ENCODE results near the gene OR2T35. TPM values are rescaled to one million over a fixed set of nuclear protein-coding genes. Genes with fewer than 3 reads are reported as not detected.
A peak's percentile ranks its signal among the peaks of the same experiment; 100 is the strongest.

OR2T35 gene
- total and polyA plus RNA-seq, 8 donors, result not detected

DNA sequence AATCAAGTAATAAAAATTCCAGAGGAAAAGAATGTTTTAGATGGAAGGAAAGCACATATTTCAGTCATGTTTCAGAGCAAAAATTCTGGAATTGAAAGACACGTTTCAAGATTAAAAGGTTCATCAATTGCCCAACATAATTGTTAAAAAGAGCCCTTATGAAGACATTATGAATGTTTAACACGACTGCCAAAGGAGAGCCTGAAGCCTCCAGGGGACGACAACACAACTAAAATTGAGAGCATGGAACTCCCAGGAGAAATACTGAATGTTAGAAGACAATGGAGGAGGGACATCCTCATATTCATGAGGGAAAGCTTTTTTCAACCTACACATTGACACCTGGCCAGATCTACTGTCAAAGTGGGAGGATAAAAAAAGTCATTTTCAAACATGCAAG, 26.2 kb downstream of the OR2T35 start:
- 2 to 5% (median 3%) methylated on average over 3 of the region's 3 CpGs for WGBS, 5 donors
- TF ChIP-seq POLR2AphosphoS5 (IDR thresholded peaks at IDR 0.05) (no peak), POLR2A (IDR thresholded peaks at IDR 0.05) (no peak), EP300 (IDR thresholded peaks at IDR 0.05) (no peak)
- TF ChIP-seq, protein P1, sequence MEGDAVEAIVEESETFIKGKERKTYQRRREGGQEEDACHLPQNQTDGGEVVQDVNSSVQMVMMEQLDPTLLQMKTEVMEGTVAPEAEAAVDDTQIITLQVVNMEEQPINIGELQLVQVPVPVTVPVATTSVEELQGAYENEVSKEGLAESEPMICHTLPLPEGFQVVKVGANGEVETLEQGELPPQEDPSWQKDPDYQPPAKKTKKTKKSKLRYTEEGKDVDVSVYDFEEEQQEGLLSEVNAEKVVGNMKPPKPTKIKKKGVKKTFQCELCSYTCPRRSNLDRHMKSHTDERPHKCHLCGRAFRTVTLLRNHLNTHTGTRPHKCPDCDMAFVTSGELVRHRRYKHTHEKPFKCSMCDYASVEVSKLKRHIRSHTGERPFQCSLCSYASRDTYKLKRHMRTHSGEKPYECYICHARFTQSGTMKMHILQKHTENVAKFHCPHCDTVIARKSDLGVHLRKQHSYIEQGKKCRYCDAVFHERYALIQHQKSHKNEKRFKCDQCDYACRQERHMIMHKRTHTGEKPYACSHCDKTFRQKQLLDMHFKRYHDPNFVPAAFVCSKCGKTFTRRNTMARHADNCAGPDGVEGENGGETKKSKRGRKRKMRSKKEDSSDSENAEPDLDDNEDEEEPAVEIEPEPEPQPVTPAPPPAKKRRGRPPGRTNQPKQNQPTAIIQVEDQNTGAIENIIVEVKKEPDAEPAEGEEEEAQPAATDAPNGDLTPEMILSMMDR (IDR thresholded peaks at IDR 0.05), result peak in 4 of 7 experiments; percentile 43 to 60 (median 54)

DNA sequence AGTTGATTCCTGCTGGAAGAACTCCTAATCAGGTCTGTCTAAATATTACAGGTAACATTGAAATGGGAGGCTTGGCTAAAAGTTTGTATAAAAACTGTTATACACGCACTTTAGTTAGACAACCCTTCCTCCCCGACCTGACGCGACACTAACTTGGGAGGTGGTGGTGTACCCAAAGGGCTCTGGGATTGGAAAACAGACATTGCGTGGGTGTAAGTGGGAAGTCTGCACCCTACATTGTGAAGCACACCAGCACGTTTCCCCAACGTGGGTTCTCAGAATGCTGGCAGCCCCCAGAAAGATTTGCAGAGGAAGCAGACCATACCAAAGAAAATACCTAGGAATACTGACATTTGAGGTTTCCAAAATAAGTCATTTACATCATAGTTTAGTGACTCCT, 27.0 kb downstream of the OR2T35 start:
- Histone ChIP-seq H3K4me3 (no peak overlapping the region), H3K27ac (no peak overlapping the region), H3K9me3 (no peaks in the 10 kb centered on the region), H3K27me3 (no peaks in the 10 kb centered on the region), H3K36me3 (no peaks in the 10 kb centered on the region), H3K4me1 (no peaks in the 10 kb centered on the region)
- 66 to 76% (median 76%) methylated on average over 7 of the region's 7 CpGs for WGBS, 5 donors
- no peak for DNase-seq
- intact Hi-C loops (cut with DNase I; ENCODE audit: low total_unique reads), result no loop called here
- no peak for TF ChIP-seq POLR2AphosphoS5 (IDR thresholded peaks at IDR 0.05)

More for the DNA sequence above, 26.2 kb downstream of the OR2T35 start:
- intact Hi-C loops (cut with DNase I; ENCODE audit: low total_unique reads), result no loop called here
- H3K36me3 ChIP-seq, result no peaks in the 10 kb centered on the region
- DNase-seq, result peak; percentile 67 to 70
- no peak overlapping the region for H3K4me3 ChIP-seq
- H3K9me3 ChIP-seq, result no peaks in the 10 kb centered on the region
- no peaks in the 10 kb centered on the region for H3K27me3 ChIP-seq
- H3K4me1 ChIP-seq, result no peaks in the 10 kb centered on the region
- H3K27ac ChIP-seq, result no peak overlapping the region

DNA sequence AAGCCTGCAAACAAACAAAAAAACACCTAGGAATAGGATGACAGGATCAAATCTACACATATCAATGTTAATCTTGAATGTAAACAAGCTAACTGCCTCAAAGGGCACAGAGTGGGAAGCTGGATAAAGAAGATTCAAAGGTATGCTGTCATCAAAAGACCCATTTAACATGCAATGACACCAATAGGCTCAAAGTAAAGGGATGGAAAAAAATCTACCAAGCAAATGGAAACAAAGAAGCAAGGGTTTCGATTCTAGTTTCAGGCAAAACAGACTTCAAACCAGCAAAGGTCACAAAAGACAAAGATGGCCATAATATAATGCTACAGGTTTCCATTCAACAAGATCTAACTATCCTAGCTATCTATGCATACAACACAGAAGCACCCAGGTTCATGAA, 31.3 kb downstream of the OR2T35 start:
- no peak for DNase-seq
- no peaks in the 10 kb centered on the region for H3K27me3 ChIP-seq
- WGBS, 5 donors, result 69 to 79% (median 73%) methylated on average over 1 of the region's 1 CpG
- H3K27ac ChIP-seq, result no peak overlapping the region
- no peak overlapping the region for H3K4me3 ChIP-seq
- intact Hi-C loops (cut with DNase I; ENCODE audit: low total_unique reads), result no loop called here
- no peaks in the 10 kb centered on the region for H3K4me1 ChIP-seq
- H3K9me3 ChIP-seq, result no peaks in the 10 kb centered on the region
- TF ChIP-seq EP300 (IDR thresholded peaks at IDR 0.05) (no peak), POLR2A (IDR thresholded peaks at IDR 0.05) (no peak), POLR2AphosphoS5 (IDR thresholded peaks at IDR 0.05) (no peak)
- TF ChIP-seq, protein P1 (IDR thresholded peaks at IDR 0.05), result no peak
- H3K36me3 ChIP-seq, result no peaks in the 10 kb centered on the region

DNA sequence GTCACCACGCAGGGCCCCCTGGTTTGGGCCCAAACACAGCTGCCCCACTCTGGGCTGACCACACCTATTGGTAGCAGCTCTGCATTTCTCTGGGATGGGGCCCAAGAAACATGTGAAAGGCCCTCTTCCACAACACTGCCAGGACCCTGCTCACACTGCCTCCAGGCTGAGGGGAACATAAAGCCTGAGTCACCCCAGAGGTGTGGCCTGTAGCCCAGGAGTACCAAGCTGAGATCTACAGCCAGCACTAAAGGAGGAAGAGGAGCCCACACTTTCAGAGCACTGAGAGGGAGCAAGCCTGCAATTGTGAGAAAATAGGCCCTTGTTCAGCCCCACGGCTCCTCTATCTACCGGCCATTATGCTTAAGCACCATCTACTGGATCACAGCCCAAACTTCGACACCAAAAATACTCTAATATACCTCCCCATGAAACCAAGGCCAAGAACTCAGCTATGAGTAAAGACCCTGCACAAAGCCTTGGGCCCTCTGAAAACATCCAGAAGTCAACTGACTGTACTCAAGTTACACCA, 33.1 kb downstream of the OR2T35 start:
- TF ChIP-seq, protein P1 (IDR thresholded peaks at IDR 0.05), result no peak
- TF ChIP-seq POLR2AphosphoS5 (IDR thresholded peaks at IDR 0.05), result no peak
- no peak for TF ChIP-seq EP300 (IDR thresholded peaks at IDR 0.05)
- TF ChIP-seq POLR2A (IDR thresholded peaks at IDR 0.05), result no peak
- H3K4me3 ChIP-seq, result no peak overlapping the region
- intact Hi-C loops (cut with DNase I; ENCODE audit: low total_unique reads), result no loop called here
- H3K4me1 ChIP-seq, result no peaks in the 10 kb centered on the region
- WGBS, 5 donors, result 56 to 81% (median 72%) methylated on average over 4 of the region's 4 CpGs
- no peaks in the 10 kb centered on the region for H3K9me3 ChIP-seq
- no peak for DNase-seq
- H3K27me3 ChIP-seq, result no peaks in the 10 kb centered on the region
- H3K36me3 ChIP-seq, result no peaks in the 10 kb centered on the region
- no peak overlapping the region for H3K27ac ChIP-seq

DNA sequence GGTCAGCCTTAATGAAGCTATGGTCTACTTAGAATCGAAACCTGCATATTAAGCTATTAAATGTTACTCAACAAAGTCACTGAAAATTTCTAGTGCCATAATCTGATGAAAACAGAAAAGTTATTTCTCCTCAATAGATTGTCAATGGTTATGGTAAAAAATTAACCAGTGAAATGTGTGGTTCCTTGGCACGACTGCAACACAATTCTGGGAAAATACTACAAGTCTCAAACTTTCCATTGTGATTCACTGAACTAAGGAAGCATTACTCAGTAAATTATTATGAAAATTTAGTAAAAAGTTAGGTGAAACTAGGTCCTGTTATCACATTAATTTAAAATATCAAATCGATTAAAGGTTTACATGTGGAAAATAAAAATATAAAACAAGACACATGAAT, 34.8 kb downstream of the OR2T35 start:
- TF ChIP-seq POLR2AphosphoS5 (IDR thresholded peaks at IDR 0.05) (no peak), POLR2A (IDR thresholded peaks at IDR 0.05) (no peak)
- Histone ChIP-seq H3K4me3 (no peak overlapping the region), H3K9me3 (no peaks in the 10 kb centered on the region), H3K4me1 (no peaks in the 10 kb centered on the region), H3K27me3 (no peaks in the 10 kb centered on the region), H3K36me3 (no peaks in the 10 kb centered on the region), H3K27ac (no peak overlapping the region)
- DNase-seq, result no peak
- intact Hi-C loops (cut with DNase I; ENCODE audit: low total_unique reads), result no loop called here
- WGBS, 5 donors, result 41 to 46% (median 42%) methylated on average over 3 of the region's 3 CpGs
